HepG2 (cell line): ENCODE measurements around the gene ICAM3. TPM values are rescaled to one million over a fixed set of nuclear protein-coding genes. Genes with fewer than 3 reads are reported as not detected.
A peak's percentile ranks its signal among the peaks of the same experiment; 100 is the strongest.

Source experiments
- ELF4 ChIP-seq: sonication (generic); formaldehyde crosslinking; IDR thresholded peaks from 2 replicates; pipeline ENCODE4 v1.5.0; 2020; ENCODE audit warnings: missing genetic modification reagents, mild to moderate bottlenecking, moderate library complexity, borderline replicate concordance
- FOSL1 ChIP-seq: sonication (generic); formaldehyde crosslinking; IDR thresholded peaks from 2 replicates; pipeline ENCODE4 v1.9.0; 2021; ENCODE audit warnings: missing genetic modification reagents, borderline replicate concordance
- GLI4 ChIP-seq: sonication (generic); formaldehyde crosslinking; IDR thresholded peaks from 2 replicates; pipeline ENCODE4 v1.5.1; 2020; ENCODE audit warnings: missing genetic modification reagents, mild to moderate bottlenecking, moderate library complexity, borderline replicate concordance
- HES4 ChIP-seq: sonication (generic); formaldehyde crosslinking; IDR thresholded peaks from 2 replicates; pipeline ENCODE4 v1.9.0; 2021; ENCODE audit warnings: mild to moderate bottlenecking, missing genetic modification reagents, borderline replicate concordance
- HNRNPUL1 ChIP-seq: fragments of 200-400 bp; formaldehyde crosslinking; IDR thresholded peaks from 2 replicates; pipeline ENCODE4 v1.6.1; 2017; ENCODE audit warnings: low read depth, mild to moderate bottlenecking, low read length, moderate library complexity
- MNT ChIP-seq: fragments of 450-650 bp; IDR thresholded peaks from 2 replicates; pipeline ENCODE4 v1.6.1; 2016
- NAIF1 ChIP-seq: sonication (generic); formaldehyde crosslinking; IDR thresholded peaks from 2 replicates; pipeline ENCODE4 v1.5.0; 2020; ENCODE audit warnings: mild to moderate bottlenecking, missing genetic modification reagents, borderline replicate concordance
- PAWR ChIP-seq: sonication (generic); formaldehyde crosslinking; IDR thresholded peaks from 2 replicates; pipeline ENCODE4 v1.4.0; 2020; ENCODE audit warnings: missing genetic modification reagents, mild to moderate bottlenecking, borderline replicate concordance
- PAX8 ChIP-seq: sonication (generic); formaldehyde crosslinking; IDR thresholded peaks from 2 replicates; pipeline ENCODE4 v1.8.0; 2022; ENCODE audit warnings: mild to moderate bottlenecking, missing genetic modification reagents, borderline replicate concordance
- PHF8 ChIP-seq: sonication (generic); formaldehyde crosslinking; IDR thresholded peaks from 2 replicates; pipeline ENCODE4 v1.5.0; 2020; ENCODE audit warnings: missing genetic modification reagents
- RARA ChIP-seq: IDR thresholded peaks from 2 replicates; pipeline ENCODE4 v1.6.1; 2016; ENCODE audit warnings: missing genetic modification reagents, missing compliant biosample characterization
- REPIN1 ChIP-seq: sonication (generic); formaldehyde crosslinking; IDR thresholded peaks from 2 replicates; pipeline ENCODE4 v1.8.0; 2022; ENCODE audit warnings: missing genetic modification reagents, low read depth, mild to moderate bottlenecking, borderline replicate concordance
- RORA ChIP-seq: sonication (generic); formaldehyde crosslinking; IDR thresholded peaks from 2 replicates; pipeline ENCODE4 v1.5.0; 2020; ENCODE audit warnings: mild to moderate bottlenecking, missing genetic modification reagents, moderate library complexity
- SAFB2 ChIP-seq: sonication (generic); formaldehyde crosslinking; IDR thresholded peaks from 2 replicates; pipeline ENCODE4 v1.5.1; 2020; ENCODE audit warnings: missing genetic modification reagents, low read depth, mild to moderate bottlenecking, borderline replicate concordance
- SATB2 ChIP-seq: sonication (generic); formaldehyde crosslinking; IDR thresholded peaks from 2 replicates; pipeline ENCODE4 v1.5.0; 2020; ENCODE audit warnings: missing genetic modification reagents
- SOX5 ChIP-seq: IDR thresholded peaks from 2 replicates; pipeline ENCODE4 v1.6.1; 2016; ENCODE audit warnings: borderline replicate concordance
- SP140L ChIP-seq: sonication (generic); formaldehyde crosslinking; IDR thresholded peaks from 2 replicates; pipeline ENCODE4 v1.4.0; 2020; ENCODE audit warnings: missing genetic modification reagents, borderline replicate concordance
- ZNF251 ChIP-seq: sonication (generic); formaldehyde crosslinking; IDR thresholded peaks from 2 replicates; pipeline ENCODE4 v1.9.0; 2021; ENCODE audit warnings: mild to moderate bottlenecking, missing genetic modification reagents
- ZNF253 ChIP-seq: sonication (generic); formaldehyde crosslinking; IDR thresholded peaks from 2 replicates; pipeline ENCODE4 v1.8.0; 2022; ENCODE audit warnings: mild to moderate bottlenecking, missing genetic modification reagents, borderline replicate concordance
- ZNF644 ChIP-seq: IDR thresholded peaks from 2 replicates; pipeline ENCODE4 v1.6.1; 2016; ENCODE audit warnings: low read depth
- ZNF720 ChIP-seq: sonication (generic); formaldehyde crosslinking; IDR thresholded peaks from 2 replicates; pipeline ENCODE4 v1.4.0; 2020; ENCODE audit warnings: missing genetic modification reagents
- ZNF883 ChIP-seq: sonication (generic); formaldehyde crosslinking; IDR thresholded peaks from 2 replicates; pipeline ENCODE4 v1.5.1; 2020; ENCODE audit warnings: mild to moderate bottlenecking, missing genetic modification reagents; ENCODE audit errors: not compliant biosample characterization
- ZSCAN25 ChIP-seq: sonication (generic); formaldehyde crosslinking; IDR thresholded peaks from 2 replicates; pipeline ENCODE4 v1.8.0; 2022; ENCODE audit warnings: mild to moderate bottlenecking, missing genetic modification reagents
- polyA plus RNA-seq, 8 experiments: library from polyadenylated mRNA; depleted of rRNA in 3 of 8; stranded (reverse) in 7 of 8; unstranded in 1 of 8; fragments of >200 nt; fragmentation: Illumina TruSeq in 4 of 8; extraction: Trizol in 4 of 8; gene quantifications; 2 replicates each; pipeline versions ENCODE4 v1.2.1 to v1.2.3, GENCODE V29; 2011 to 2016; ENCODE audit warnings: low read depth in 4 of 8, missing spikeins in 1 of 8, mixed read lengths in 1 of 8; ENCODE audit not compliant: insufficient read depth in 1 of 8
- total RNA-seq, 5 experiments: library from RNA; depleted of rRNA; stranded (reverse); fragments of >200 nt; fragmentation: Illumina TruSeq; extraction: Trizol; gene quantifications; 2 replicates each; pipeline ENCODE4 v1.2.3, GENCODE V29; 2016; ENCODE audit warnings: low read depth in 1 of 5
- TF ChIP-seq, protein P1 (sequence below): sonication (generic); formaldehyde crosslinking; IDR thresholded peaks from 2 replicates; pipeline ENCODE4 v1.4.0; 2020; ENCODE audit warnings: missing genetic modification reagents
- TF ChIP-seq, protein P2 (sequence below): sonication (generic); formaldehyde crosslinking; IDR thresholded peaks from 2 replicates; pipeline ENCODE4 v1.4.0; 2020; ENCODE audit warnings: mild to moderate bottlenecking, missing genetic modification reagents

ICAM3 gene
- total and polyA plus RNA-seq, 2 of the 13 experiments (the other 11 are each of a cell fraction or from before 2014, with no cell fraction given), result 14.1 to 21.0 TPM

GRCh38 chr19:10332965-10333757, 6.3 kb downstream of the ICAM3 start, which contains the start of gene RAVER1 (continued):
- TF ChIP-seq SAFB2 (CRISPR knock-in tag), result peak; percentile 52; the same call in 1 of the 2 replicates
- TF ChIP-seq, protein P1, sequence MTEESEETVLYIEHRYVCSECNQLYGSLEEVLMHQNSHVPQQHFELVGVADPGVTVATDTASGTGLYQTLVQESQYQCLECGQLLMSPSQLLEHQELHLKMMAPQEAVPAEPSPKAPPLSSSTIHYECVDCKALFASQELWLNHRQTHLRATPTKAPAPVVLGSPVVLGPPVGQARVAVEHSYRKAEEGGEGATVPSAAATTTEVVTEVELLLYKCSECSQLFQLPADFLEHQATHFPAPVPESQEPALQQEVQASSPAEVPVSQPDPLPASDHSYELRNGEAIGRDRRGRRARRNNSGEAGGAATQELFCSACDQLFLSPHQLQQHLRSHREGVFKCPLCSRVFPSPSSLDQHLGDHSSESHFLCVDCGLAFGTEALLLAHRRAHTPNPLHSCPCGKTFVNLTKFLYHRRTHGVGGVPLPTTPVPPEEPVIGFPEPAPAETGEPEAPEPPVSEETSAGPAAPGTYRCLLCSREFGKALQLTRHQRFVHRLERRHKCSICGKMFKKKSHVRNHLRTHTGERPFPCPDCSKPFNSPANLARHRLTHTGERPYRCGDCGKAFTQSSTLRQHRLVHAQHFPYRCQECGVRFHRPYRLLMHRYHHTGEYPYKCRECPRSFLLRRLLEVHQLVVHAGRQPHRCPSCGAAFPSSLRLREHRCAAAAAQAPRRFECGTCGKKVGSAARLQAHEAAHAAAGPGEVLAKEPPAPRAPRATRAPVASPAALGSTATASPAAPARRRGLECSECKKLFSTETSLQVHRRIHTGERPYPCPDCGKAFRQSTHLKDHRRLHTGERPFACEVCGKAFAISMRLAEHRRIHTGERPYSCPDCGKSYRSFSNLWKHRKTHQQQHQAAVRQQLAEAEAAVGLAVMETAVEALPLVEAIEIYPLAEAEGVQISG (CRISPR knock-in tag), result peak; percentile 98
- TF ChIP-seq ZNF253 (CRISPR knock-in tag), result no peak
- no peak for TF ChIP-seq HNRNPUL1
- TF ChIP-seq PHF8, result peak; percentile 91
- no peak; the same call in 1 of the 2 replicates for TF ChIP-seq SP140L (CRISPR knock-in tag)
- no peak for TF ChIP-seq RARA (CRISPR knock-in tag)
- TF ChIP-seq ZNF251 (CRISPR knock-in tag), result no peak
- no peak for TF ChIP-seq RORA (CRISPR knock-in tag)
- TF ChIP-seq ZNF720 (CRISPR knock-in tag), result no peak
- TF ChIP-seq FOSL1 (CRISPR knock-in tag), result no peak
- no peak for TF ChIP-seq SATB2 (CRISPR knock-in tag)
- TF ChIP-seq REPIN1 (CRISPR knock-in tag), result no peak
- TF ChIP-seq NAIF1 (CRISPR knock-in tag), result peak; percentile 79; the same call in 1 of the 2 replicates
- no peak; the same call in none of the 2 replicates for TF ChIP-seq MNT
- TF ChIP-seq HES4 (CRISPR knock-in tag), result 0 out of 2 replicates have a peak, but pooled peaks have one; percentile 17
- no peak for TF ChIP-seq ZNF644 (CRISPR knock-in tag)
- TF ChIP-seq ZSCAN25, result peak; percentile 72
- TF ChIP-seq, protein P2, sequence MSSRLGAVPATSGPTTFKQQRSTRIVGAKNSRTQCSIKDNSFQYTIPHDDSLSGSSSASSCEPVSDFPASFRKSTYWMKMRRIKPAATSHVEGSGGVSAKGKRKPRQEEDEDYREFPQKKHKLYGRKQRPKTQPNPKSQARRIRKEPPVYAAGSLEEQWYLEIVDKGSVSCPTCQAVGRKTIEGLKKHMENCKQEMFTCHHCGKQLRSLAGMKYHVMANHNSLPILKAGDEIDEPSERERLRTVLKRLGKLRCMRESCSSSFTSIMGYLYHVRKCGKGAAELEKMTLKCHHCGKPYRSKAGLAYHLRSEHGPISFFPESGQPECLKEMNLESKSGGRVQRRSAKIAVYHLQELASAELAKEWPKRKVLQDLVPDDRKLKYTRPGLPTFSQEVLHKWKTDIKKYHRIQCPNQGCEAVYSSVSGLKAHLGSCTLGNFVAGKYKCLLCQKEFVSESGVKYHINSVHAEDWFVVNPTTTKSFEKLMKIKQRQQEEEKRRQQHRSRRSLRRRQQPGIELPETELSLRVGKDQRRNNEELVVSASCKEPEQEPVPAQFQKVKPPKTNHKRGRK (CRISPR knock-in tag), result no peak
- TF ChIP-seq ZNF883 (CRISPR knock-in tag), result no peak
- no peak; the same call in 1 of the 2 replicates for TF ChIP-seq PAWR
- TF ChIP-seq PAX8, result no peak
- TF ChIP-seq ELF4 (CRISPR knock-in tag), result no peak
- TF ChIP-seq SOX5 (CRISPR knock-in tag), result no peak
- TF ChIP-seq GLI4, result no peak; the same call in 1 of the 2 replicates
